ENCODE measurements around the gene COIL.

Gene COIL

GRCh38 chr17:56960596-56961538 is at the start of gene COIL:
Gene COIL, minus strand, starts transcription at chr17:56961050. Its CDS starts 31 bp downstream, at chr17:56961019.
- TF ChIP-seq CTCF (IDR thresholded peaks at IDR 0.05; ENCODE audit: insufficient read depth, low read length, poor library complexity, severe bottlenecking), result peak; percentile 99
- H3K4me3 ChIP-seq (replicated peaks; ENCODE audit: low read depth, low read length), result peak within 1 kb of the TSS; percentile 64
- H3K36me3 ChIP-seq (ENCODE audit: control insufficient read depth, insufficient read depth, low read length), result no peaks in the 10 kb centered on the region
- DNase-seq (ENCODE audit: extremely low read depth, insufficient read length), result peak; percentile 91
- H3K27me3 ChIP-seq (replicated peaks; ENCODE audit: control insufficient read depth, insufficient read depth, low read length), result no peaks in the 10 kb centered on the region

GRCh38 chr17:57010487-57010886 is 49.6 kb upstream of the COIL start:
- Histone ChIP-seq H3K36me3 (ENCODE audit: control insufficient read depth, insufficient read depth, low read length) (peaks cover 2% of the 10 kb centered on the region), H3K27me3 (replicated peaks; ENCODE audit: control insufficient read depth, insufficient read depth, low read length) (no peaks in the 10 kb centered on the region), H3K4me3 (replicated peaks; ENCODE audit: low read depth, low read length) (no peak overlapping the region)
- no peak for DNase-seq (ENCODE audit: extremely low read depth, insufficient read length)
- TF ChIP-seq CTCF (IDR thresholded peaks at IDR 0.05; ENCODE audit: insufficient read depth, low read length, poor library complexity, severe bottlenecking), result no peak

- Histone ChIP-seq H3K36me3 (ENCODE audit: control insufficient read depth, insufficient read depth, low read length) (peaks cover 2% of the 10 kb centered on the region), H3K27me3 (replicated peaks; ENCODE audit: control insufficient read depth, insufficient read depth, low read length) (no peaks in the 10 kb centered on the region), H3K4me3 (replicated peaks; ENCODE audit: low read depth, low read length) (no peak overlapping the region)
- DNase-seq (ENCODE audit: extremely low read depth, insufficient read length), result peak; percentile 37
- TF ChIP-seq CTCF (IDR thresholded peaks at IDR 0.05; ENCODE audit: insufficient read depth, low read length, poor library complexity, severe bottlenecking), result peak; percentile 83
Observed at GRCh38 chr17:57009737-57010445, 49.0 kb upstream of the COIL start.

- no peak for TF ChIP-seq CTCF (IDR thresholded peaks at IDR 0.05; ENCODE audit: insufficient read depth, low read length, poor library complexity, severe bottlenecking)
- Histone ChIP-seq H3K36me3 (ENCODE audit: control insufficient read depth, insufficient read depth, low read length) (peaks cover 2% of the 10 kb centered on the region), H3K4me3 (replicated peaks; ENCODE audit: low read depth, low read length) (no peak overlapping the region), H3K27me3 (replicated peaks; ENCODE audit: control insufficient read depth, insufficient read depth, low read length) (no peaks in the 10 kb centered on the region)
- DNase-seq (ENCODE audit: extremely low read depth, insufficient read length), result no peak
Observed at GRCh38 chr17:57008958-57009357, 48.1 kb upstream of the COIL start.

GRCh38 chr17:57006040-57006439 is 45.2 kb upstream of the COIL start:
- Histone ChIP-seq H3K27me3 (replicated peaks; ENCODE audit: control insufficient read depth, insufficient read depth, low read length) (no peaks in the 10 kb centered on the region), H3K36me3 (ENCODE audit: control insufficient read depth, insufficient read depth, low read length) (peaks cover 7% of the 10 kb centered on the region), H3K4me3 (replicated peaks; ENCODE audit: low read depth, low read length) (no peak overlapping the region)
- TF ChIP-seq CTCF (IDR thresholded peaks at IDR 0.05; ENCODE audit: insufficient read depth, low read length, poor library complexity, severe bottlenecking), result no peak
- DNase-seq (ENCODE audit: extremely low read depth, insufficient read length), result no peak

Measured in GM06990 (cell line).